ENCODE data around the gene SH3BP5L. TPM values are rescaled to one million over a fixed set of nuclear protein-coding genes. Genes with fewer than 3 reads are reported as not detected.

The SH3BP5L gene
- total and polyA plus RNA-seq, 2 experiments from 2014 or later = 2.8 to 26.1 TPM

- no peaks in the 10 kb centered on the region for H3K9me3 Mint-ChIP-seq
- no peaks in the 10 kb centered on the region for H3F3A ChIP-seq (replicated peaks; ENCODE audit: low read depth)
- no peak for DNase-seq (ENCODE audit: low spot score)
- peaks cover 45% of the 10 kb centered on the region for H3K36me3 Mint-ChIP-seq (ENCODE audit: low read depth)
- H3K27ac Mint-ChIP-seq = no peak overlapping the region
- no peak for ATAC-seq
- H3K4me3 ChIP-seq = no peak overlapping the region
- no peak overlapping the region for H3K27ac ChIP-seq (ENCODE audit: low read depth)
- H3K27me3 ChIP-seq (ENCODE audit: insufficient read depth) = no peaks in the 10 kb centered on the region
- H3K4me1 ChIP-seq (ENCODE audit: insufficient read depth) = peaks cover 7% of the 10 kb centered on the region; the same call in 1 of the 2 replicates
- no peaks in the 10 kb centered on the region for H3K9me2 ChIP-seq (ENCODE audit: insufficient read depth)
- no peaks in the 10 kb centered on the region for H3K36me3 ChIP-seq (ENCODE audit: insufficient read depth)
- TF ChIP-seq JUNB (IDR thresholded peaks at IDR 0.05; ENCODE audit: unreplicated experiment) (no peak), REST (IDR thresholded peaks at IDR 0.05; ENCODE audit: unreplicated experiment) (no peak), ZNF331 (CRISPR knock-in tag; IDR thresholded peaks at IDR 0.05; ENCODE audit: low read depth) (no peak), EZH2 (IDR thresholded peaks at IDR 0.05; ENCODE audit: low read depth, unreplicated experiment) (no peak), ZNF114 (CRISPR knock-in tag; IDR thresholded peaks at IDR 0.05) (no peak), EZH2phosphoT487 (IDR thresholded peaks at IDR 0.05; ENCODE audit: unreplicated experiment) (no peak), ZNF462 (CRISPR knock-in tag; IDR thresholded peaks at IDR 0.05) (no peak), STAT1 (IDR thresholded peaks at IDR 0.05; ENCODE audit: unreplicated experiment) (no peak), CREB1 (CRISPR knock-in tag; IDR thresholded peaks at IDR 0.05; ENCODE audit: low read depth) (no peak), POLR2AphosphoS5 (IDR thresholded peaks at IDR 0.05; ENCODE audit: low read depth) (no peak), ETS1 (IDR thresholded peaks at IDR 0.05) (no peak), NANOG (IDR thresholded peaks at IDR 0.05; ENCODE audit: borderline replicate concordance) (no peak)
- no peak overlapping the region for H2AFZ ChIP-seq
- no peak overlapping the region for H3K4me3 Mint-ChIP-seq
- peaks cover 8% of the 10 kb centered on the region; the same call in 1 of the 2 replicates for H4K20me1 ChIP-seq (replicated peaks; ENCODE audit: insufficient read depth)
- peaks cover 57% of the 10 kb centered on the region for H3K79me2 ChIP-seq (replicated peaks; ENCODE audit: insufficient read depth)
- H3K27me3 Mint-ChIP-seq (ENCODE audit: insufficient read depth, low read depth, poor library complexity) = peaks cover 8% of the 10 kb centered on the region
- H3K4me1 Mint-ChIP-seq = peaks cover 36% of the 10 kb centered on the region
- H3K4me2 ChIP-seq = no peak overlapping the region
Measured at GRCh38 chr1:248821101-248821500, 4.6 kb downstream of the SH3BP5L start.

Measured in GM23338 (cell line).